WERI-Rb-1 (cell line): Measurements from ENCODE around the gene TMEM179B.

ENCODE experiments used
- DNase-seq: peaks from one replicate; pipeline ENCODE4 v3.0.0-alpha.2; 2020
- H3K27ac ChIP-seq: fragments of 250-450 bp; sonication (Bioruptor Pico); 2 replicates; pipeline ENCODE4 v1.5.1; 2020; ENCODE audit warnings: mild to moderate bottlenecking, moderate library complexity
- H3K27me3 ChIP-seq: fragments of 250-450 bp; sonication (Bioruptor Pico); 2 replicates; pipeline ENCODE4 v1.5.1; 2021; ENCODE audit warnings: mild to moderate bottlenecking, low read depth, moderate library complexity; ENCODE audit not compliant: insufficient read depth, severe bottlenecking
- H3K36me3 ChIP-seq: fragments of 250-450 bp; sonication (Bioruptor Pico); 2 replicates; pipeline ENCODE4 v1.5.1; 2020; ENCODE audit warnings: mild to moderate bottlenecking, moderate library complexity
- H3K4me3 ChIP-seq: 2 replicates; pipeline ENCODE4 v1.5.1; 2011; ENCODE audit warnings: low read depth, mild to moderate bottlenecking, control low read depth, low read length
- H3K9me3 ChIP-seq: fragments of 250-450 bp; sonication (Bioruptor Pico); 2 replicates; pipeline ENCODE4 v1.5.1; 2021; ENCODE audit warnings: mild to moderate bottlenecking, moderate library complexity; ENCODE audit not compliant: severe bottlenecking
- CTCF ChIP-seq: IDR thresholded peaks from 2 replicates; pipeline ENCODE4 v1.5.1; 2011; ENCODE audit warnings: low read depth, mild to moderate bottlenecking, control low read depth, inconsistent platforms, low read length

The TMEM179B gene

DNA sequence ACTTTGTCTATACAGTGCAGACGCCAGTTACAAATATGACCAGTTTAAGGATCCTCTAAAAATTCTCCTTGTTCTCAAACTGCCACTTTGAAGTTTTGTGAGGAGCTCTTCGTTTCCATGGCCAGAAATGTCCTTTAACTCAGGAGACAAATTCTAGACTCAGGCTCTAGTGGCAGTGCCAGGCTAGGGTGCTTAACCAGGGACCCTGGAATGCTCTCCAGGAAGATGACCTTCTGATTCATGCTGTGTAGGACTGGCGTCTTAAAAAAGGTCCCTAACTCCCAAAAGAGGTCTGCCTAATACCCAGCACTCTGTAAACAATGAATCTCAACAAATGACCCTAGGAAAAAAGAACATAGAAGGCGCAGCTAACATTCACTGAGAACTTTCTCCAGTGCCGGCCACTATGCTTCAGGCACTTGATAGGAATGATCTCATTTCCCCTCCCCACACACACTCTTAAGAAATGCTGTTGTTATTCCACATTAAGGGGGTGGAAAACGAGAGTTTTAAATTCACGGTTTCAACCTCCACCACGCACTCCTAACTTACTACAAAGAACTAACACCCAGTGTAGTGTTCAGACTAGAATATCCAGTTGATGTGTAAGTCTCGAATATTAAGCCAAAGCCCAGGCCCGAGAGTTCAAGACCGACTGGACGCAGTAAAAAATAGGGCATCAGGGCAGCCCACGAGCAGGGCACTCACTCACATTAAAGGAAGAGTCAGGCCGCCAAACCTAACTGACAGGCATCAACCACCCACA lies 17.3 kb downstream of the TMEM179B start:
- H3K27me3 ChIP-seq, result no peaks in the 10 kb centered on the region
- no peaks in the 10 kb centered on the region for H3K9me3 ChIP-seq
- no peak for TF ChIP-seq CTCF
- no peak for DNase-seq
- H3K36me3 ChIP-seq, result peaks cover 47% of the 10 kb centered on the region
- H3K4me3 ChIP-seq, result peak overlapping the region; percentile 75
- H3K27ac ChIP-seq, result peak overlapping the region; percentile 54

DNA sequence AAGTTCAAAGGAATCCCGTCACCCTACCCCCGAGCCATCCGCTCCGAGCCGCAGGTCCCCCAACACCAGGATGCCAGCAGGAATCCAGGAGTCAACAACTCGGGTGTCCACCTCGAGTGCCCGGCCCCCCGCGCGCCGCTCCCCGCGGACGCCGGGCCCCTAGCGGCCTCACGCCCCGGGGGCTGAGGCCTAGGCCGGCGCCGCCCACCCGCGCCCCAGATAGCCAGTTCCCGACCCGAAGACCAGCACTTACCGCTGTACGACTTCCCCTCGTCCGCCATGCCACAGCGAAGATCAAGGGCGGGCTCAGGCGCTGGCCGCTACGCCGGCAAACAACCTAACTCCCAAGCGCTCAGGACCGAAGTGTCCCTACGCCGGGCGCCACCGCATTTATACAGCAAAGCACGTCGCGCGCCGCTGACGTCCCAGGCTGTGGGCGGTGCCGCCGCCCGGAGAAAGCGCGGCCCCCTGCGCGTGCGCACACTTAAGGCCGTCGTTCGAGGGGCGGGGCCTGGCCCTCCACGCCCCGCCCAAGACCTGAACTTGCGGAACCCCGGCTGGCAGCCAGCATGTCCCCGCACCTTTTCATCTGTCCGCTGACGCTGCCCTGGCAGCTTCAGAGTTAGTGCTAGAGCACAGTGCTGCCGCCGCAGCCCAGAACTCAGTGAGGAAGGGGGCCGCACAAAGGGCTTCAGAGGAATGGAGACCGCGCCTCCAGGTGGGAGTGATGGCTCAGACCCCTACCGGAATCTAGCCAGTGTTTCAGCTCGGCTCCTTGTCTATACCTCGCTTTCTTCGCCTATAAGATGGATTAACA lies 18.1 kb downstream of the TMEM179B start, which contains the start of gene NXF1:
TSS of gene NXF1 (minus strand) at position 365 of the 817 bp plus-strand sequence. CDS start at position 281, 84 bp downstream.
- Histone ChIP-seq H3K9me3 (no peaks in the 10 kb centered on the region), H3K27me3 (no peaks in the 10 kb centered on the region), H3K4me3 (peak within 1 kb of the TSS; percentile 75), H3K27ac (peak within 1 kb of the TSS; percentile 82), H3K36me3 (peaks cover 39% of the 10 kb centered on the region)
- TF ChIP-seq CTCF, result no peak
- peak; percentile 95 for DNase-seq

GRCh38 chr11:62805961-62806441 lies 18.8 kb downstream of the TMEM179B start:
- DNase-seq, result peak; percentile 27
- H3K9me3 ChIP-seq, result no peaks in the 10 kb centered on the region
- no peak for TF ChIP-seq CTCF
- H3K36me3 ChIP-seq, result peaks cover 34% of the 10 kb centered on the region
- no peaks in the 10 kb centered on the region for H3K27me3 ChIP-seq
- H3K27ac ChIP-seq, result peak overlapping the region; percentile 82
- H3K4me3 ChIP-seq, result peak overlapping the region; percentile 75

- Histone ChIP-seq H3K9me3 (no peaks in the 10 kb centered on the region), H3K4me3 (no peak overlapping the region), H3K36me3 (peaks cover 27% of the 10 kb centered on the region), H3K27me3 (no peaks in the 10 kb centered on the region), H3K27ac (peak overlapping the region; percentile 82)
- no peak for TF ChIP-seq CTCF
- no peak for DNase-seq
Measured at GRCh38 chr11:62806611-62807121, 19.5 kb downstream of the TMEM179B start.

GRCh38 chr11:62810748-62811147 lies 23.5 kb downstream of the TMEM179B start:
- Histone ChIP-seq H3K9me3 (no peaks in the 10 kb centered on the region), H3K27ac (no peak overlapping the region), H3K36me3 (peaks cover 11% of the 10 kb centered on the region), H3K4me3 (no peak overlapping the region), H3K27me3 (no peaks in the 10 kb centered on the region)
- TF ChIP-seq CTCF, result no peak
- DNase-seq, result no peak
